ENCODE measurements around the gene LILRA5.

DNA sequence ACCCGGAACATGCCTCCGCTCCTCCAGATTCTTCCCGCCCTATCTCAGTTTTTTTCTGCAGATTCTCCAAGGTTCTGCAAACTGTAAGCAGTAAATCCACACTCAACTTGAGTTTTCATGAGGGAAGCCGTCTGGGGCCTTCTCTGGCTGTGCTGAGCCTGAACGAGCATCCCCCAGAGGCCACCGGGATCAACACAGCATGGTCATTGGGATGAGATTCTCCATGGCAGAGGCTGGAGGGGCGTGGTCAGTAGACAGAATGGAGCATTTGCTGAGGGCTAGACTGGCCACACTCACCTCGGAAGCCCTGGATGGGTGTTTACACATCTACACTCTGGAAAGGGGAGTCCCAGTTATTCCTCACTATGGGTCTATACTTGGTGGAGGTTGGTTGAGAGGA lies 28.3 kb upstream of the LILRA5 start:
- TF ChIP-seq POLR2A (IDR thresholded peaks at IDR 0.05; ENCODE audit: low read depth, low read length) (no peak), POLR2AphosphoS5 (IDR thresholded peaks at IDR 0.05; ENCODE audit: low read depth, low read length) (no peak), TAF1 (IDR thresholded peaks at IDR 0.05; ENCODE audit: borderline replicate concordance, low read depth, low read length) (no peak)
